Skeletal muscle satellite cell (primary cell): ENCODE data around the gene KRT9.

ENCODE experiments used
- H3K27me3 ChIP-seq: 2 replicates; pipeline ENCODE4 v1.7.0; 2013; ENCODE audit warnings: low read length; ENCODE audit not compliant: control insufficient read depth, insufficient read depth
- H3K36me3 ChIP-seq: 2 replicates; pipeline ENCODE4 v1.7.0; 2013; ENCODE audit warnings: mild to moderate bottlenecking, control low read depth, low read length; ENCODE audit not compliant: insufficient read depth
- H3K4me1 ChIP-seq: 2 replicates; pipeline ENCODE4 v1.7.0; 2013; ENCODE audit warnings: low read length; ENCODE audit not compliant: control insufficient read depth, insufficient read depth
- H3K4me2 ChIP-seq: 2 replicates; pipeline ENCODE4 v1.7.0; 2013; ENCODE audit warnings: mild to moderate bottlenecking, low read length
- H3K4me3 ChIP-seq: 2 replicates; pipeline ENCODE4 v1.7.0; 2013; ENCODE audit warnings: low read length
- H3K9ac ChIP-seq: 2 replicates; pipeline ENCODE4 v1.7.0; 2013; ENCODE audit warnings: mild to moderate bottlenecking, low read depth, low read length, moderate library complexity
- H3K9me3 ChIP-seq: replicated peaks from 2 replicates; pipeline ENCODE4 v1.7.0; 2013; ENCODE audit warnings: mild to moderate bottlenecking, control low read depth, low read length

The KRT9 gene

DNA sequence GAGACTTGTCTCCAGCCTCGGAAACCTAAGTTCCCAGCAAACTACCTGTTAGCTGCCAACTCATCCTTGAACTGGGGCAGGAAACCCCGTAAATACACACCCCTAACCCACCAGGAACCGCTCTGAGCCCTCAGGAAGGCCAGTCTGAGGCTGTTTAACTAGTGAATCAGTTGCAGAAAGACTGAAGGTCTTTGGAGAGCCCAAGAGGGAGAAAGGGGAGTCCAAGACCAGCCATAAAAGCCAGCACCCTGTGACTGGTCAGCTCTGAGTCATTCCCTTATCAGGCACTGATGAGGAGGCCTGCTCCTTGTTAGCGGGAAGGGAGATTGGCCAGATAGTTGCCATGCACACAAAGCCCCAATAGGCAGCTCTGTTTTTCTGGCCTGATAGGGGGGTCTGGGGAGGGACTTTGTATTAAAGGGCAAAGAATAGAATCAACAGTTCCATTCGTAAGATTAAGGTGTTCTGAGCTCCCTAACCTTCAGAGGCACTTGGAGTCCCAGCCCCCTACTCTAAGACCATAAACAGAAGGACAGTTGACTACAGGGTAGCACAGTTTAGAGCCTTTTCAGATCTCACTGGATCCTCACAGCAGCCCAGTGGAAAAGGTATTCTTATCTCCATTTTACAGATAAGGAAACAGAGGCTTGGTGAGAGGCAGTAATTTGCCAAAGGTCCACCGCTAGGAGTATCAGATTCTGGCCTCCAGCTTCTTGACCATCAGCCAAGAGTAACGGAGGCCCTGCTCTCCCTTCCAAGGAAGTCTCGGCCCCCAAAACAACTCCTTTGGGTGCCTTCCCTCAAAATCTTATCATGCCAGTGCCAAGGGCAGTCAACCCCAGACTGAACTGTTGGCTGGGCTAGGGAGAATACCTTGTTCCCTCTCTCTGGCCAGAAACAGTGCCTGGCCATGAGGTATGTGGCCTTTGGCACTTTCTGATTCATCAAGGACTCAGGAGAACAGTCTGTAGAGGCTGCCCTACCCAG lies 41.5 kb downstream of the KRT9 start:
- no peak overlapping the region for H3K9ac ChIP-seq
- H3K4me2 ChIP-seq, result peak overlapping the region; percentile 39
- peaks cover 25% of the 10 kb centered on the region for H3K27me3 ChIP-seq

DNA sequence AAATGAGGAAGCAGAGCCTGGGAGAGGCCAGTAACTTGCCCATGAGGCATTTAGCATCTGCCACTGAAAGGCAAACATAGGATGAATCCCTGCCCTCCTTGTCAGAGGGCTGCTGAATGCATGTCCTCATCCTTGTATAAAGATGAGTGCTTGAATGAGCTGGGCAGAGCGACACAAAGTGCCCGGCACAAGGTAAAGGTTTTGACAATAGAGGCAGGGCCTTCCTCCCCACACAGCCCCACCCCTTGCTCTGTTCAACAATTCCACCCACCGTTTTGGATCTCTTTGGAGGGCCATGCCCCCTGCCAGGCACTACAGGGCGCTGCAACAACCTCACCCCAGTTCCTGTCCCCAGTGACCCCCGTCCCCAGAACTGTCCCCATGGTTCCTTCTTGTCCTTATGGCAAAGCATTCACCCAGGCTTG lies 42.4 kb downstream of the KRT9 start:
- Histone ChIP-seq H3K4me1 (peaks cover 28% of the 10 kb centered on the region), H3K4me3 (no peak overlapping the region), H3K4me2 (peak overlapping the region; percentile 39), H3K36me3 (no peaks in the 10 kb centered on the region), H3K27me3 (peaks cover 19% of the 10 kb centered on the region), H3K9me3 (no peaks in the 10 kb centered on the region), H3K9ac (no peak overlapping the region)

More for the DNA sequence above, 41.5 kb downstream of the KRT9 start:
- no peaks in the 10 kb centered on the region for H3K9me3 ChIP-seq
- no peak overlapping the region for H3K4me3 ChIP-seq
- H3K36me3 ChIP-seq, result no peaks in the 10 kb centered on the region
- H3K4me1 ChIP-seq, result peaks cover 28% of the 10 kb centered on the region

DNA sequence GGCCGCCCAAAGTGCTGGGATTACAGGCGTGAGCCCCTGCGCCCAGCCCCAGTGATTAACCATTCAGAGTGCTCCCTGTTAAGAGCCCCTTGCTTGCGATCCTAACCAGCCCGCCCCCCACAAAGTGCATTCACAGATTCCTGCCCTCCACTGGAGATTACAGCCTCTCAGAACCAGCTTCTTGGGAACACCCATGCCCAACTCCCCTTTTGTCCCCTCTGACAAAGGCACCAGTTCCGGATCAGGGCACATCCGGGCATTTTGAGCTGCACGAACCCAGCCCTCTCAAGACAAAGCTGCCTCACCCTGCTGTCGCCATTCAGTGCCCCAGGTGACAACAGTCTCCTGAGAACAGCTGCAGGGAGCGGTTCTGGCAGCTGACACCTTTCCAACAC lies 42.9 kb downstream of the KRT9 start:
- Histone ChIP-seq H3K4me3 (no peak overlapping the region), H3K27me3 (peaks cover 19% of the 10 kb centered on the region), H3K36me3 (no peaks in the 10 kb centered on the region), H3K4me1 (peaks cover 29% of the 10 kb centered on the region), H3K9ac (no peak overlapping the region), H3K4me2 (no peak overlapping the region), H3K9me3 (no peaks in the 10 kb centered on the region)

DNA sequence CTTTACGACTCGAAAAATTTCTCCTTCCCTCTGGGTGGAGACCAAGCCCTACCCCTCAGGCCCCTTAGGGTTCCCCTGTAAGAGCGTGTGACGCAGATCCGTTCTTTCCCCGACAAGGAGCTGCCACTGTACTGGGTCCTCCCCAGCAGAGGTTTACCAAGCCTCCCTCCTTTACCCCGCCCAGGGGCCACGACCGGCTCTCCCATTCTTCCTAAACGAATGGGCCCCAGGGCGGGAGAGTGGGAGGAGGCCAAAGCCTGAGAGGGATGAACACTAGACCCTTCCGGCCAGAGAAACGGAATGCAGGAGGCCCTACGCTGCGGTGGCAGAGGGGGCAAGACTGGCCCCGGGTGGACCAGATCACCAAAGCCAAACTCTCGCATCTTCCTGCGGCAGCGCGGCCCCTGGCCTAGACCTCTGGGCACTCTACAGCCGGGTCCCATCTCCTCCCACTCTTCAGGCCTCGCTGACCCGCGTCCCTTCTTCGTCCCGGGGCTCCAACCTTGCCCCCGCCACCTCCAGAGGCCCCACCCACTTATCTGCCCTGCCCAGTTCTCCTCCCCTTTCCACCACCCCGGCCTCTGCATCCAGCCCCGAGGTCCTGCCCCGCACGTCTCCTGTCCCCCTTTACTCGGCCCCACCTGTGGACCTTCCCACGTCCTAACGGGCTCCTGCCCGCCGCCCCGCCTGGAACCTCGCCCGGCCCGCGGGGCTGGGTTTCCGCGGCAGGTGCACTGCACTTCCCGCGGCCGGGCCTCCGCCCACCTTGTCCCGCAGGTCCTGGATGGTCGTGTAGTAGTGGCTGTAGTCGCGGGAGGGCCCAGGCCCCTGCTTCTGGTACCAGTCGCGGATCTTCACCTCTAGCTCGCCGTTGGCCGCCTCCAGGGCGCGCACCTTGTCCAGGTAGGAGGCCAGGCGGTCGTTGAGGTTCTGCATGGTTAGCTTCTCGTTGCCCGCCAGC lies 44.5 kb downstream of the KRT9 start:
- Histone ChIP-seq H3K27me3 (peaks cover 19% of the 10 kb centered on the region), H3K4me3 (peak overlapping the region; percentile 58), H3K4me2 (peak overlapping the region; percentile 77), H3K9me3 (no peaks in the 10 kb centered on the region), H3K36me3 (no peaks in the 10 kb centered on the region), H3K9ac (peak overlapping the region; percentile 19), H3K4me1 (peaks cover 43% of the 10 kb centered on the region)

DNA sequence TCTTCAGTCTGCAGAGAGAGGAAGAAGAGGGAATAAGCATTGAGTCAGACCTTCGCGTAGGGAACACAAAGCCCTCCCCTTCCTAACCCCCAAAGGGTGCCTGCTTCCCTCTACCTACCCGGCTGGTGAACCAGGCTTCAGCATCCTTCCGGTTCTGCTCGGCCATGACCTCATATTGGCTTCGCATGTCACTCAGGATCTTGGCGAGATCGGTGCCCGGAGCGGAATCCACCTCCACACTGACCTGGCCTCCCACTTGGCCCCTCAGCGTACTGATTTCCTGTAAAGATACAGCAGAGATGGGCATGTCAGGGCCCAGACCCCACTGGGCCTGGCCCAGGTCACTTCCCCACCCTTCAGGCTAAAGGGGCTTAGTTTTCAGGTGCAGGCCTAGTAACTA lies 47.6 kb downstream of the KRT9 start:
- no peak overlapping the region for H3K4me3 ChIP-seq
- no peaks in the 10 kb centered on the region for H3K9me3 ChIP-seq
- H3K27me3 ChIP-seq, result peaks cover 19% of the 10 kb centered on the region
- H3K36me3 ChIP-seq, result no peaks in the 10 kb centered on the region
- no peak overlapping the region for H3K4me2 ChIP-seq
- no peak overlapping the region for H3K9ac ChIP-seq
- H3K4me1 ChIP-seq, result peaks cover 43% of the 10 kb centered on the region

DNA sequence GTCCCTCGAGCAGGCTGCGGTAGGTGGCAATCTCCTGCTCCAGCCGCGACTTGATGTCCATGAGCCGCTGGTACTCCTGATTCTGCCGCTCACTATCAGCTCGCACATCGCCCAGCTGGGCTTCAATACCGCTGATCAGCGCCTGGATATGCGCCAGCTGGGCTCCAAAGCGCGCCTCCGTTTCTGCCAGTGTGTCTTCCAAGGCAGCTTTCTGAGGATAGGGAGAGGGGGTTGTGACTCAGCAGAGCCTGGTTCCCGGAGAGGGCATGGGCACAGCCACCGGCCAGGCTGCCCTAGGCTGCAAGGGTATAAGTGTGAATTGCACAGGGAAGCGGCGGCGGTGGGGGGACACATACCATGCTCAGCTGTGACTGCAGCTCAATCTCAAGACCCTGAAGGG lies 48.1 kb downstream of the KRT9 start:
- H3K36me3 ChIP-seq, result no peaks in the 10 kb centered on the region
- H3K4me1 ChIP-seq, result peaks cover 43% of the 10 kb centered on the region
- peaks cover 19% of the 10 kb centered on the region for H3K27me3 ChIP-seq
- no peak overlapping the region for H3K4me3 ChIP-seq
- no peaks in the 10 kb centered on the region for H3K9me3 ChIP-seq
- H3K9ac ChIP-seq, result no peak overlapping the region
- H3K4me2 ChIP-seq, result no peak overlapping the region

DNA sequence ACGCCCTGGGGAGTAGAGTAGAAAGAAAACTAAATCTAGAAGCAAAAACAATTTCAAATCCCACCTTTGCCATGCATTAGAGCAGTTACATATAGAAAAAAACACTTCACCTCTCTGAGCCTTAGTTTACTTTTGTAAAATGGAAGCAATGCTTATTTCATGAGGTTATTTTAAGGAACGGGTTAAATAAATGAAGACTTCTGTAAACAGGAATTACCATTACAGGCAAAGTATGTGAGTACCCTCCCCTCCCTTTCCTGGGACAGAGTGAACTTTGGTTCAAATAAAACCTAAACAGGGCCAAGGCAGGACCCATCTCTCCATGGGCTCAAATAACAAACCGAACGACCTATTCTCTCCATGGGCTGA lies 48.6 kb downstream of the KRT9 start:
- Histone ChIP-seq H3K27me3 (peaks cover 15% of the 10 kb centered on the region), H3K4me2 (no peak overlapping the region)

DNA sequence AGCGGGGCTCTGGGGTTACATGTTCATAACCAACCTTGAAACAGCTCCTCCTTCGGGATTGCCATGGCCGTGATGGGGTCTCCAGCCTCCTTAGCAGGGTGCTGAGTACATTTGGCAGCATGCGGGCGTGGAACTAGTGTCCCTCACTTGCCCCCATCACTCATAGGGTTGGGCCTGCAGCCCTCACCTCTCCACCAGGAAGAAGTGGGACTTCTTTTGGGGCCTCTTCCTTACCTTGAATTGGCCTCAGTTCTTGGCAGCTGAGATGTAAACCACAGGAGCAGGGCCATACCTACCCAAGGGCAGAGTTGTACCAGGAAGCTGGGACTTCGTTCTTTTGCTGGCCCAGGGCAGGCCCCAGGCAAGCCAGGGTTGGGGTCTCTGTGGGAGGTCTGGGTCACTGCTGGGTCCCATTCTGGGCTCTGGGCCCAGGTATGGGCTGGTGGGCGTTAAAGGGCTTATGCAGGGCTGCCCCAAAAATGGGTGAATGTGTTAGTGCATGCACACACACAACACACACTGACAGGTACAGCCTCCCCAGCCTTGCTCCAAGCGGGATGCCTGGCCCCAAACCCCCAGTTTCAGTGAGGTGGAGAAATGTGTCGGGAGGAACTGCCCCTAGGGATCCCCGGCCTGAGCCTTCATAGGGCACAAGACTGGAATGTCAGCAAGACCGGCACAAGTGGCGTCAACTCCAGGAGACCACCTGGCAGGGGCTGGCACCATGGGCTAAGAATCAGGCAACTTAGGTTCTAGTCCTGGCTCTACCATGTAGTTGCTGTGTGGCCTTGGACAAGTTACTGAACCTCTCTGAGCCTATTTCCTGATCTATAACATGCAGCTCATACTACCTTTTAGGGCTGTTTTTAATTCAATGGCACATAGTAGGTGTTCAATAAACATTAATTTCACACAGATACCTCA lies 49.3 kb downstream of the KRT9 start:
- Histone ChIP-seq H3K9me3 (no peaks in the 10 kb centered on the region), H3K36me3 (no peaks in the 10 kb centered on the region), H3K4me1 (peaks cover 35% of the 10 kb centered on the region), H3K9ac (no peak overlapping the region), H3K4me3 (no peak overlapping the region), H3K27me3 (peaks cover 9% of the 10 kb centered on the region), H3K4me2 (no peak overlapping the region)

More for the DNA sequence above, 48.6 kb downstream of the KRT9 start:
- Histone ChIP-seq H3K4me1 (peaks cover 41% of the 10 kb centered on the region), H3K9me3 (no peaks in the 10 kb centered on the region), H3K36me3 (no peaks in the 10 kb centered on the region), H3K4me3 (no peak overlapping the region), H3K9ac (no peak overlapping the region)

DNA sequence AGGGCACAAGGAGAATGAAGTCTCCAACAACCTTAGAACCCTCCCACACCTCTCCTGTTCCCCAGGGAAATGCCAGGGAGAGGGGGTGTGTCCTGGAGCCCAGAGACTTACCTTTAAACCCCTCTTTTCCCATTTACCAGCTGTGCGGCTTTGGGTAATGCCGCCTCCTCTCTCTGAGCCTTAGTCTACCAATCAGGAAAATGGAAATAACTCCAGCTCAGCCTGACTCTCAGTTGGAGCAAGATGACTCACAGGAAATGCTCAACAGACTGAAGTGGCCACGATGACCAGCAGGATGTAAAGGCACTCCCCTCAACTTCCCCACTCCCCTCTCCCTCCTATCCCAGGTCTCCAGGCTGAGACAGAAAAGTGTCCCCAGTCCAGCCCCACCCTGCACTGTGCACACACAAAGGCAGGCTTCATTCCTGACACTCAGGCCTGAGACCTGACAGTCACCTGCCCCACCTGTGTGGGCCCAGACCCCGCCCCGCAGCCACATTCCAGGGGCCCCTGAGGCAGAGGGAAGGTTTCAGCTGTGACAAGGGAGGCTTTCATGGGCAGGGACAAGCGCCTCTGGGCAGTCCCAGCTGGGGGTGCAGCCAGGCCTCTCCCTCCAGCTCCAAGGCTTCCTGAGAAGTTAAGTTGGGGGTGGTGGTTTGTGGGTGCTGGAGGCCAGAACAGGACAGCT lies 50.1 kb downstream of the KRT9 start:
- no peak overlapping the region for H3K4me3 ChIP-seq
- H3K36me3 ChIP-seq, result no peaks in the 10 kb centered on the region
- peaks cover 32% of the 10 kb centered on the region for H3K4me1 ChIP-seq
- peak overlapping the region; percentile 34 for H3K9ac ChIP-seq
- H3K9me3 ChIP-seq, result no peaks in the 10 kb centered on the region
- peak overlapping the region; percentile 25 for H3K4me2 ChIP-seq
- H3K27me3 ChIP-seq, result peaks cover under 1% of the 10 kb centered on the region

DNA sequence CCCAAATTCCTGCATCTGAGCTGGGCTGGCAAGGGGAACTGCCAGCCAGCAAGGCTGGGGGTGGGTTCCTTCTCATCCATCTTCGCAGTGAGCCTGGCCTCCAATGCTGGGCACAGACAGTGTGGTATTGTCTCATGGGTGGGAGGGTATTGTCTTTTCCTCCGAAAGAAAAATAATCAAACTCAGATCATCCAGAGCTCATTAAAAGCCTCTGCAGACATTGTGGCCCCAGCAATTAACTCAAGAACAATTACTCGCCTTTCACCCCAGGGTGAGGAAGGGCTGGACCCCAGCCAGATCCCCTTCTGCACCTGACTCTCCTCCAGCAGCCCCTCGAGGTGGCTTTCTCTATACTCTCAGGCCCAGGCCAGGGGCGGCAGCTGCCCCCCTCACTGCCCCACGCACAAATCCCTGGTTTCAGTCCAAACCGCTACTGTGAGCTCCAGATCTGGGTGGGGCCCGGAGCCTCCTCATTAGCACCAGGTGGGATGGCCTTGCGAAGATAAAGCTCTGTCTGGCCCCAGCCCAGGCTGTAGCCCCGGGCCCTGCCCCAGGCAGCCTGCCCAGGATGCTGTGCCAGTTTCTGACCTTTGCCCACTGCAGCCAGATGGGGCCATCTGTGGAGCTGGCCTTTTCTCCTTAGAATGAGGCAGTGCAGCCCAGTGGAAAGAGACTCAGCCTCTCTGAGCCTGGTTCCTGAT lies 50.9 kb downstream of the KRT9 start:
- no peak overlapping the region for H3K9ac ChIP-seq
- H3K4me2 ChIP-seq, result peak overlapping the region; percentile 25
- no peaks in the 10 kb centered on the region for H3K27me3 ChIP-seq
- no peak overlapping the region for H3K4me3 ChIP-seq
- H3K4me1 ChIP-seq, result peaks cover 32% of the 10 kb centered on the region
- no peaks in the 10 kb centered on the region for H3K9me3 ChIP-seq
- no peaks in the 10 kb centered on the region for H3K36me3 ChIP-seq
